OCI-LY1 (cell line): ENCODE results near the gene PHYHD1.

Experiments used
- CTCF ChIP-seq: fragments of 200-600 bp; sonication (generic), shearing (Covaris generic); IDR thresholded peaks from 2 replicates; pipeline ENCODE4 v1.5.1; 2017; ENCODE audit warnings: mild to moderate bottlenecking, antibody characterized with exemption, low read length, moderate library complexity, mixed read lengths
- EZH2 ChIP-seq: fragments of 200-600 bp; sonication (generic), shearing (Covaris generic); IDR thresholded peaks from 2 replicates; pipeline ENCODE4 v1.8.0; 2017; ENCODE audit warnings: borderline replicate concordance, mixed run types, mild to moderate bottlenecking, antibody characterized with exemption, low read length, moderate library complexity, mixed read lengths

- TF ChIP-seq CTCF, result no peak
- no peak for TF ChIP-seq EZH2
These were observed 9.2 kb upstream of the PHYHD1 start for GRCh38 chr9:128911529-128912035.
